ENCODE measurements around the gene RALGPS1.

The RALGPS1 gene

DNA sequence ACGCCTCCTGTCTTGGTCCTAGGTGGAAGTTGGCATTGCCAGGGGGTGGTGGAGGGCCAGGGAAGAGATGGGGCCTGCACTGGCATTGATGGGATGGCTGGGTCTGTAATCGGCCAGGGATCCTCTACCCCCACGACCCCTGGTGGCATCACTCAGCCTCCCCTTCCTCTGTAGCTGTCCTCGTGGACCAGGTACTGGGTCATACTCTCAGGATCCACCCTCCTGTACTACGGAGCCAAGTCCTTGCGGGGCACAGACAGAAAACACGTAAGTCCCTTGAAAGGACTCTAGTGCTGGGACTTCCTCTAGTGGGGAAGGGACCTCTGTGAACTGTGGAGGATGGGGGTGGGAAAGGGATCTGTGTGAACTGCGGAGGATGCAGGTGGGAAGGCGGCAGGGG lies 297.9 kb downstream of the RALGPS1 start:
- DNase-seq (ENCODE audit: extremely low read depth in 1 of 2, low read depth in 1 of 2): no peak

DNA sequence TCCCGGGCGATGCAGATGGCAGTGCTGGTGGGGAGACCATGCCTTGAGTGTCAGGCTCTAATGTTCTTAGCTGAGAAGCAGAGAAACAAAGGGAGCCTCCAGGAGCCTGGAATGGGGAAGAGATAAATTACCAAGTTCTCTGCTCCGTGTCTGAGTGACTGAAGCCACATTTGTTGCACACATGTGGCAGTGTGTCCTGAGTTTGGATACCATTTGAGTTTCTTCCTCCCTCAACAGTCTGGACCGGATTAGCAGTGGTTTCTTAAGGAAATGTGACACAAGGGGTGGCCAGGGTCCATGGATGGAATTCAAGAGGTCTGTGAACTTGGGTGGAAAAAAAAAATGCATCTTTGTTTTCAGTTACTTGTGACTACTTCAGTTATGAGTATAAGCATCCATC lies 299.3 kb downstream of the RALGPS1 start:
- DNase-seq (ENCODE audit: extremely low read depth in 1 of 2, low read depth in 1 of 2): no peak

DNA sequence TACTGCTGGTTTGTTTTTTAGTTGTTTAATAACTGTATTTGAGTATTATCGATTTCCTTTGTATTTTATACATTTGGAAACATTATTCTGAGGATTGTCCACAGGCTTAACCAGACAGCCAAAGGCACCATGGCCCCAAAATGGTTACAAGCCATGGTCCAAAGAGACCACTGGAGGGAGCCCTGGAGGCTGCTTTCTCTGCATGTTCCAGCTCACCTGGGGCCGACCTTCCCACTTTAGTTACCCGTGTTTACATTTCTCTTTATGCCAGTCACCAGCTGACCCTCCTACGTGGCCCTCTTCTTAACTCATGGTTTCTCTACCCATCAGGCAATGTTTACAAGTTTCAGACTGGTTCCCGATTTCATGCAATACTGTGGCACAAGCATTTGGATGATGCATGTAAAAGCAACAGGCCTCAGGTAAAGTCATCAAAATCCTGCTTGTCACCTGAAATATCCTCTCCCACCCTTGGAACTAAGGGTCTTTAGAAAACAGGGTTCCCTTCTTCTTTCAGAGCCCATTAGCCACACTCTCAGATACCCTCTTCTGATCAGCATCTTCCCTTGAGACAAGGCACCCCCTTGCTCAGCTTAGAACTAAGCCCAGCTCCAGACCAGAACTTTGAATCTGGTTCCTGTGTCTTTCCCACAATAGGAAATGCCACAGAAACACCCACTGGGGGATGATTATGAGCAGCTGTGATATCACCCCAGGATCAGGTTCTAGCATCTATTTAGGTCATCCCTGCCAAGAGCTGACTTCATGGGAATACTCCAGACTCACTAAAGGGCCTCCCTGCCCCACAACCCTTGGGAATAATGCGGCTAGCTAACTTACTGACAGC lies 300.1 kb downstream of the RALGPS1 start:
- DNase-seq (ENCODE audit: extremely low read depth in 1 of 2, low read depth in 1 of 2): peak in 1 of 2 donors; percentile 45

DNA sequence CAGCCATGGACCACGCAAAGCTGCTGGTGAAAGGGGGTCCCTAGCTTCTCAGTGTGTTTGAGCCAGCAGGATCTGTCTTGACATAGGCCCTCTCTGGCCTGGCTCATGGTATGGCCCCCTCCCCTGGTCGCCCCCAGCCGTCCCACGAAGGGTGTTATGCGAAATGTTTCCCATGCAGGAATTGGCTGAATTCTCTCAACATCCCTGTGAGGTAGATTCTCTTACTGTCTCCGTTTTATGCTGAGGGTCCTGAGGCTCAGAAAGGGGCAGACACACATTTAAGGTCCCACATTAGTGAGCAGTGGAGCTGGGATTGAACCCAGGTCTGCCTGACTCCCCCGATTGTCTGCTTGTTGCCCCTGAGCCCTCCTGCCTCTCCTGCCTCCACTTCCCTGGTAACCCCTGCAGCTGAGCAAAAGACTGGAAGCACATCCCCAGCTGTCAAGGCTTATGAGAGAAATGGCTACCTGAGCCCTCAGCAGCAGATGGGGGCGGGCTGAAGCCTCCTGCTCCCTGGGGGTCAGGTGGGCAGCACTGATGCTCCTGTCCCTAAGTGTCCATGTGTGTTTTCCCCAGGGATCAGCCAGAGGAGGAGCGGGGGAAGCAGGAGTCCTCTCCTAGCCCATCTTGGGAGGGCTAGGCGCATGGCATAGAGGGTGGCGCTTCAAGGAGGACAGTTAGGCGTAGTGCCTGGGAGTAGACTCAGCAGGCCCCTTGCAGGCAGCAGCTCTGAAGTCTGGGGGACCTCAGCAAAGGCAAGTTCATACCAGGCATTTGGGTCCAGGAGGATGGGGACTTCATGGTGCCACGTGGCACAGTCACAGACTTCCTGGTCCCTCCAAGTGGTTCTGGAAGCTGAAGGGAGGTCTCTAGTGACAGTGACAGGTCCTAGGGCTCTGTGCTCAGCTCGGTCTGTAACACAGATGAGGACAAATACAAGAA lies 301.0 kb downstream of the RALGPS1 start:
- no peak for DNase-seq (ENCODE audit: extremely low read depth in 1 of 2, low read depth in 1 of 2)

DNA sequence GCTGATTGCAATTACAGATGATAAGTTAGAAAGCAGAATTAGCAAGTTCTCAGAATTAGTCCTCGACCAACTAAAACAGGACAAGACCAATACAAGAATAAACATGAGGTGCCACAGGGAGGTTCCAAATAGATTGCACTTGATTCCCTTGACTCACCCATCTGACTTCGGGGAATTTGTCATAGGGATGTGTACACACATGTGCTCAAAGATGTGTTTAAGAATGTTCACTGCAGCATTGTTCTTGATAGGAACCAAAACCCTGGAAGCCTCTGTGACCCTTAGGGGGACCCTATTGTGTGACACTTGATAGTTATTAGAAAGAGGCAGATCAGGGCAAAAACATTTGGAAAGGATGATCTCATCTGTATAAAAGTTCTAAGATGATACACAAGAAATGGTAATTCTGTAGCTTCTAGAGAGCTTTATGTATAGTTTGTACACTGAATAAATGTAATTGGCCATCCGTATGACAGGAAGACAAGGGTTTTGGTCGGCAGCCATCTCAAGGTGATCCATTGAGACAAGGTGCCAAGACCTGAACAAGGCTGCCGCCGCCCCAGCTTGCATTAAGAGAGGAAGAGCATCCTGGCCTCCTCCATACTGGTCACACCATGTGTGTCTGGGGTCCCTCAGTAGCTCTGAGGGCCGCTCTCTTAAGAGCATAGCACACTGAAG lies 301.8 kb downstream of the RALGPS1 start:
- DNase-seq (ENCODE audit: extremely low read depth in 1 of 2, low read depth in 1 of 2): no peak

DNA sequence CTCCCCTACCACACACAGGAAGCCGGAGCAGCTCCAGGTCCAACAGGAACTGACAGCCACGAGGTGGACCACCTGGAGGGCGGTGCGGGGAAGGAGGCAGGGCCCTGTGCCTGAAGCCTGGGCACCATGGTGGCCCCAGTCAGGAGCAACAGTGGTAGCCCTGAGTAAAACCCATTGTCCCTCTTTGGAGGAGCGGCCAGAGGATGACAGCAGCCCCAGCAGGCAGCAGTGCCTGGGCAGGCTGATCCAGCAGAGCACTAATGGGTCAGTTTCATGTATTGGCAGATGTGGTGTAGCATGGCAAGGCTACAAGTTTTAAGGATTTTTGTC lies 302.3 kb downstream of the RALGPS1 start:
- no peak for DNase-seq (ENCODE audit: extremely low read depth in 1 of 2, low read depth in 1 of 2)

DNA sequence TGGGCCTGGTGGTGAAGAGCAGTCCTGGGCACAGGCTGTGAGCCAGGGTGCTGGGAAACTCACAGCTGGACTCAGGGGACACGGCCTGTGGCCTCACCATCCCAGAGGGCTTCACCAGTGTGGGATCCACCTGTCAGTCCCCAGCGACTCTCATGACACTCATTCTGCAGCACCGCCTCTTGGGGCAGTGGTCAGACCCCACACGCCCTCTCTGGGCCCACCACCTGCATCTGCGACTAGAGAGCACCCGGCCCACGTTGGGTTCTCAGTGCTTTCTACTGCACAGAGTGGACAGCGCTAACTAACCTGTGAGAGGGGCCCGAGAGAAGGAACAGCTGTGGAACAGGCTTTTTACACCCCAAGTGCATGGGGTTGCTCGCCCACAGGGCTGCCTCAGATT lies 304.2 kb downstream of the RALGPS1 start:
- DNase-seq (ENCODE audit: extremely low read depth in 1 of 2, low read depth in 1 of 2): no peak

DNA sequence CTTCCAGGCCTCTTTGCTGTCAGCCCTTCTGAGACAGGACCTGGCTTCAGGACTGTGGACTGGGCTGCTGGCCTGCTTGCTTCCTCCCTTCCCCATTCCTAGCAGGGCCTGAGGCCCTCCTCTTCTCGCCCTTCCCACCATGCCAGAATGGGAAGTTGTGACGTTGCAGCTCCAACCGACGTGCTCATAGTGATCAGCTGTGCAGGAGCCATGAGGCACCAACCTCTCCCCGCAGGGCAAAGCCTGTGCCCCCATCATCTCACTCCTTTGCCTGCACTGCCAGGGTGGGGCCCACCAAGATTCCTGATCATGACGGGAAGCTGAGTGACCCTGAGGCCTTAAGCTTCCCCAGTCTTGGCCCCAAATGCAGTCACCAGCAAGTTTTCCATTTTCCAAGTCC lies 304.9 kb downstream of the RALGPS1 start:
- DNase-seq (ENCODE audit: extremely low read depth in 1 of 2, low read depth in 1 of 2): no peak

DNA sequence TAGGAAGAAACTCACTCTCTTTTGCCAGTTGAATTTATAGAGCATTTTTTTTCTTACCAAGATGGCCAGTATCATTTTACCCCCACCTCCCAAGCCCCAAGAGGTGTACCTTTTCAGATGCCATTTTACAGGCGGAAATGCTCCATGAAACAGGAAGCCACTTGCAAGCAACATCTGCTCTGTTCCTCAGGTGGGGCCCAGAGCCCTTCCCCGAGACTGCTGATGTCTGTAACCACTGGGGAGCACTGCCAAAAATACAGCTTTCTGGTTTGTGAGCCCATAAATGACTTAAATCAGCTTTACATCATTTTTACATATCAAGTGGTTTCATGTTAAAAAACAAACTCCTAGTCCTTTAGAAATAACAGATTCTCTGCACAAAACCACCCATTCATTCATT lies 307.1 kb downstream of the RALGPS1 start:
- DNase-seq (ENCODE audit: extremely low read depth in 1 of 2, low read depth in 1 of 2): no peak

DNA sequence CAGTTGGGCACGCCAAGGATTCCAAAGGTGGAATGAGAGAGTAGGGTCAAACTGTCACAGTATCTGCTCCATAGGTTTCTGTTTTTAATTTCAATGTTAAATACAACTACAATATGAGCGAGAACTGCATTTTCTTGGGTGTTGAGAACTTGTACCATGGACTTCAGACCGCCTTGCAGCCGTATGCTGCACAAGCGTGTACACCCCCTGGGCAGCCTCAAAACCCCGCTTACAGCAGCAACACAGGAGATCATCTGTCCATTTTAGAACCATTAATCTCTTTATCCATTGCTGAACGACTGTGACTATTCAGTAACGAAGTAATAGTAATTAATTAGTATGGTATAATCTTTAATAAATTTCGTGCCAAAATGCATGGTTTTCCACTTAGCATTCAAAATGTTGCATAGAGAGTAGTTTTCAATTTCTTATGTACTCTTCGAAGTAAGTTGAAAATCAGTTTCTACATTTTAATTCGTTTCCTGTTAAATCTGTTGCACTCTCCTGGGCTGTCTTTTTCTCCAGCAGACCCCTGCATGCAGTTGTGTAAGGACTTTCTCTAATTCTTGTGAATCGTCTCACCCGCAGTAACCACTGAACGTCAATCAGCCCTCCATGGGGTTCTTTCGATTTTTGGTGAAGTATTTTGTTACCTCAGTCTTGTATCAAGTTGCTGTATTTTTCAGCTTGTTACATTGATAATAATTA lies 308.0 kb downstream of the RALGPS1 start:
- no peak for DNase-seq (ENCODE audit: extremely low read depth in 1 of 2, low read depth in 1 of 2)

DNA sequence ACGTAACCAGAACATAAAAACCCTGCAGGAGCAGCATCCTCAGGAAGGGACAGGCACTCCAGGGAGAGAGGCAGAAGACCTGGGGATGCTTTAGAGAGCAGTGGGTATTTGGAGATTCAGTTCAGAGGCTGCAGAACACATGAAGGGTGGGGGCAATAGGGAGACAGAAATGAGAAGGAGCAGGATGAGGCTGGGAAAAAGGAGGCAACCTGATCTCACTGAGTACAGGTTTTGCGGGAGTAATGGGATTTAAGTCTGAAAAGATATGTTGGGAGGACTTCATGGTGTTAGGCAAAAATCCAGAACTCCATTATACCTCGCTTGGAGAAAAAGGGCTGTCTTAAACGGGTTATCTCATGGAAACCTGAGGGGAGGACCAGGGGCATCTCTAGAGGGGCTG lies 308.7 kb downstream of the RALGPS1 start:
- no peak for DNase-seq (ENCODE audit: extremely low read depth in 1 of 2, low read depth in 1 of 2)

DNA sequence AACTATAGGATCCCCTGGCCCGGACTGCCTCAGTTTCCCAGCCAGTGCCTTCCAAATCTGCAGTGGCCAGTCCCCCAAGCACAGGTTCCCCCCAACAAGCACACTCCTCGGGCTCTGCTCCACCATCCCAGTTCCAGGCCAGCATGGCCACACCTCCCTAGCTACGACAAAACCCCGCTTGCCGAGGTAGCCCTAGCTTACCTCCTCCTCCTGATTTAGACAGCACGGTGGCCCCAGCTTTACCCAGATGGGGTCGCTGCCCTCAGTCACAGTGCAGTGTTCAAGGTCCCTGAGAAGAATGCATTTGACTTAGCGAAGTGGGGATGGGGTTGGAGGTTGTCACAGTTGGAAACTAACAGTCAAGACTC lies 309.2 kb downstream of the RALGPS1 start:
- DNase-seq (ENCODE audit: extremely low read depth in 1 of 2, low read depth in 1 of 2): no peak

DNA sequence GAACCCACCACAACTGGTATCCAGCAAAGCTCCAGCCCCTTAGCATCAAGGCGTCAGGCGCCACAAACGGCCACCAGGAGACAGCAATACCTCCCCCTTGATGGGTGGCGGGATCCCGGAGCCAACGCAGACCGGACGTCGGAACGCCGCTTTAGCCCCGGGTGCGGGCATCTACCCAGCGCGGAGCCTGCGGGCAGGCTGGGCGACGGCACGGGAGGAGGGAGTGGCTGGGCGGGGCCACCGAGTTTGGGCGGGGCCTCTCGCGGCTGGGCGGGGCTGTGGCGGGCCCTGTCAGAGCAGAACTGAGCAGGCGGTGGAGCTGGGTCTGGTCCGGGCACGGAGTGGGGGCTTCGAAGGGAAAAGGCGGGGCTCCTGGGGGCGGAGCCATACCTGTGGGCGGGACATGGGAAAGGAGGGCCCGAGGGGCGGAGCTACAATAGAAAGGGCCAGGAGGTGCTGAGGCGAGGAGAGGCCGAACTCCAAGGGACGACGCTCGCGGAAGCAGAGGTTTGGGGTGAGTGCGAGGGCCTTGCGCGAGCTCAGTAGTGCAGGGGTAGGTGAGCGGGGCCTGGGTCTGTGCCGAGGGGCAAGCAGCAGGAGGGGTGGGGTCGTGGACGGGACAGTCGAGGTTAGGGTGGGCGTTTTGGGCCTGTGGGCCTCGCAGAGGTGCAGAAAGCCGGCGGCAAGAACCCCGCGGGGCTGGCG lies 309.7 kb downstream of the RALGPS1 start:
- DNase-seq (ENCODE audit: extremely low read depth in 1 of 2, low read depth in 1 of 2): peak; percentile 64 to 81

DNA sequence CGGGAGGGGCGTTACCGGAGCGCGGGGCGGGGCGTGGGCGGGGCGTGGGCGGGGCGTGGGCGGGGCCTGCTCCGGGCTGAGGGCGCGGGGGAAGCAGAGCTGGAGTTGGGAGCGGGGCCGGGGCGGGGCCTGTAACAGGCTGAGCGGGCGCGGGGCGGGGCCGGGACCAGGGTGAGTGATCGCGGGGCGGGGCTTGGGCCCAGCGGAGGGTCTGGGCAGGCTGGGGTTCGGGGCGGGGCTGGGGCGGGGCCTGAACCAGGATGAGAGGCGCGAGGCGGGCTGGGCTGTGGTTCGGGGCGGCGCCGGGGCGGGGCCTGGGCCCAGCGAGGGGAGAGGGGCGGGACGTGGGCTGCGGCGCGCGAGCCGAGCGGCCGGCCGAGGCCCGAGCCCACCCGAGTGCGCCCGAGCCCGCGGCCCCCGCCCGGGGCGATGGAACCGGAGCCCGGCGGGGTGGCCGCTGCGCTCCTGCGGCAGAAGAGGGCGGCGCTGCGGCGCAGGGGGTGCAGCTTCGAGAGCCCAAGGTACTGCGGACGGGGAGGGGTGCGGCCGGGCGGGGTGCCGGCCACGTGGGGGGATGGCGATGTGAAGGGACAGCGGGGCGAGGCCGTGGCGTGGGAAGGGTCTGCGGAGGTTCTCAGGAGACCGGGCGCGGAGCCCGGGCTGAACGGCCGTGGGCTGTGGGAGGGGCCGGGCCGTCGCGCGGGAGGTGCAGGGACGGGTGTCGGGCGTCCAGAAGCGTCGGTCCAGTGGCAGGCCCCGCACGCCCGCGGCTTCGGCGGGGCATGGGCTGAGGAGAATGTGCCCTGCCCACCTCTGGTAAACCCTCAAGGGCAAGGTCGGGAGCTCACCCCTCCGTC lies 310.5 kb downstream of the RALGPS1 start:
- DNase-seq (ENCODE audit: extremely low read depth in 1 of 2, low read depth in 1 of 2): peak; percentile 74 to 87

DNA sequence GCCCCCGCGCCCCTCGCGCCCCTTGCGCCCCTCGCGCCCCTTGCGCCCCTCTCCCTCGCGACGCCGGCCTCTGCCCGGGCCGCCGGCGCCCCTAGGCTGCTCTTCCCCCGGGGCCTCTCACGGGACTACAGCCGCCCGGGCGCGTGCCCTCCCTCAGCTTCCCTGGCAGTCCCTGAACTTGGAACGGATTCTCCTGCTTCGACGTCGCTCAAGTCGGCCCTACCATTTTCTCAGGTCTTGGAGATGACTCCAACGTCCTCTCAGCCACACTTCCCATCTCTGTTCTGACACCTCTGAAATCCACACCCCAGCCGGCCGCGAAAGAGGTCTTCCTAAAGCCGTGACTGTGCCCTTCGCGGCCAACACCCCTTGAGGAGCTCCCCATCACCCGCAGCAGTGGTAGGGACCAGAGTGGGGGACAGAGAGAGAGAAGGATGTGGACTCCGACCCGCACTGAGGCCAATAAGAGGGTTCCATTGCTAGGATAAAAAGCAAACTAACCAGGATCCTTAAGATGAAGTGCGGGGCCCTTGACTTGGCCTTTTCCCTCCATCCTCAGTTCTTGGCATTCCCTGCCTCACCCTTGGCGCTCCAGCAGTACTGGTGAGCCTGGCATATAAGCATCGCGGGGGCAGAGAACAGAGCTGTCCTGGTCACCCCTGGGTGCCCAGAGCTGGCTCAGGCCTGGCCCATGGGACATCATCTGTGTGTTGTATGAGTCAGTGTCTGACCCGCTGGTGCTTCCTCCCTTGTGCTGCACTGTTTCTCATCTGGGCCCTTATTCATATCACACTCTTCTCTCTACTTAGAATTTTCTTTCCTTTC lies 311.4 kb downstream of the RALGPS1 start:
- no peak for DNase-seq (ENCODE audit: extremely low read depth in 1 of 2, low read depth in 1 of 2)

DNA sequence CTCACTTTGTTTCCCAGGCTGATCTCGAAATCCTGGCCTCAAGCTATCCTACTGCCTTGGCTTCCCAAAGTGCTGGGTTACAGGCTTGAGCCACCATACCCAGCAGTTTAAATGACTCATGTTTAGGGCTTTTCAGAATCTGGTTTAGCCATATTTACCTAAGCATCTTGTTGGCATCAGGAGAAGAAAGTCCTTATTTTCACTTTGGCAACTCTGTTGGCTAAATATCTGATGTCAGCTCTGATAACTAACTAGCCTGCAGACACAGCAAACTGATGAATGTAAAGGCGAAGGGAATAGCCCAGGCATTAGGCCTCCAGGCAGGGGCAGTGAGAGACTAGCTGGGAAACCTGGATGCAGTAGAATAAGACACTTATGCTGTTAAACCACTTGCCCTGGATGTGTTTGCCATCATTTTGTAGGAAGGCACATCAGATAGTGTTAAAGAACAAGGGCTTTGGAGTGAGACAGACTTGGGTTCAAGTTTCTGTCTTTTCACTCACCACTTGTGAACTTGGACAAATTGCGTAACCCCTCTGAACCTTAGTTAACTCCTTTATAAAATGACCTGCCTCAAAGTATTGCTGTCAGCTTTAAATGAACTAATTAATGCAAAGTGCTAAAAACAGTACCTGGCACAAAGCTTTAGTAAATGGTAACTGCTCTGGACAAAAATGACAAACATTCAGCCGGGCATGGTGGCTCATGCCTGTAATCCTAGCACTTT lies 315.3 kb downstream of the RALGPS1 start:
- no peak for DNase-seq (ENCODE audit: extremely low read depth in 1 of 2, low read depth in 1 of 2)

DNA sequence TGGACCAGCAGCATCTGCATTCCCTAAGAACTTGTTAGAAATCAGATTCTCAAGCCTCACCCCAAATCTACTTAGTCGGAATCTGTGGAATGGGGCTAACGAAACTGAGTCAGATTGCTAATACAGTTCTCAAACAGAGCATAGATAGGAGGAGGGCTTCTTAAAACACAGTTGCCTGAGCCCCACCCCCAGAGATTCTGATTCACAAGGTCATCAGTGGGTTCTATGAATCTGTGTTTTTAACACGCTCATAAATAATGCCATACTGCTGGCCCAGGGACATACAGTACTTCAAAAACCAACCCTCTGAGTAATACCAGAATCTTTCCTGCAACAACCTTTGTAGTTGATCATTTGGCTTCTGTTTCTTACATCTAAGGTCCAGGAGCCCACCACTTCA lies 317.1 kb downstream of the RALGPS1 start:
- no peak for DNase-seq (ENCODE audit: extremely low read depth in 1 of 2, low read depth in 1 of 2)
